ENCODE results near the gene HNRNPR. TPM values are rescaled to one million over a fixed set of nuclear protein-coding genes. Genes with fewer than 3 reads are reported as not detected.
A peak's percentile ranks its signal among the peaks of the same experiment; 100 is the strongest.

HNRNPR gene
- total and polyA plus RNA-seq, 7 donors, result 59.3 to 89.2 (median 65.7) TPM

- Histone ChIP-seq H3K36me3 (no peaks in the 10 kb centered on the region), H3K27ac (peak overlapping the region; percentile 97 to 99 (median 98)), H3K4me1 (peaks cover 0 to 51% (median 45%) of the 10 kb centered on the region in 4 donors), H3K9me3 (no peaks in the 10 kb centered on the region), H3K27me3 (no peaks in the 10 kb centered on the region), H3K4me3 (no peak overlapping the region)
- TF ChIP-seq, protein P1, sequence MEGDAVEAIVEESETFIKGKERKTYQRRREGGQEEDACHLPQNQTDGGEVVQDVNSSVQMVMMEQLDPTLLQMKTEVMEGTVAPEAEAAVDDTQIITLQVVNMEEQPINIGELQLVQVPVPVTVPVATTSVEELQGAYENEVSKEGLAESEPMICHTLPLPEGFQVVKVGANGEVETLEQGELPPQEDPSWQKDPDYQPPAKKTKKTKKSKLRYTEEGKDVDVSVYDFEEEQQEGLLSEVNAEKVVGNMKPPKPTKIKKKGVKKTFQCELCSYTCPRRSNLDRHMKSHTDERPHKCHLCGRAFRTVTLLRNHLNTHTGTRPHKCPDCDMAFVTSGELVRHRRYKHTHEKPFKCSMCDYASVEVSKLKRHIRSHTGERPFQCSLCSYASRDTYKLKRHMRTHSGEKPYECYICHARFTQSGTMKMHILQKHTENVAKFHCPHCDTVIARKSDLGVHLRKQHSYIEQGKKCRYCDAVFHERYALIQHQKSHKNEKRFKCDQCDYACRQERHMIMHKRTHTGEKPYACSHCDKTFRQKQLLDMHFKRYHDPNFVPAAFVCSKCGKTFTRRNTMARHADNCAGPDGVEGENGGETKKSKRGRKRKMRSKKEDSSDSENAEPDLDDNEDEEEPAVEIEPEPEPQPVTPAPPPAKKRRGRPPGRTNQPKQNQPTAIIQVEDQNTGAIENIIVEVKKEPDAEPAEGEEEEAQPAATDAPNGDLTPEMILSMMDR (IDR thresholded peaks at IDR 0.05), result no peak
- TF ChIP-seq POLR2A (IDR thresholded peaks at IDR 0.05) (no peak), POLR2AphosphoS5 (IDR thresholded peaks at IDR 0.05) (no peak), EP300 (IDR thresholded peaks at IDR 0.05) (no peak)
- intact Hi-C loops (cut with DNase I), result no loop called here
- 87 to 89% methylated on average over 13 of the region's 13 CpGs for WGBS, 2 donors
- no peak for DNase-seq
Measured at GRCh38 chr1:23371987-23372880, 28.1 kb upstream of the HNRNPR start.

GRCh38 chr1:23370709-23371584, 26.9 kb upstream of the HNRNPR start:
- TF ChIP-seq EP300 (IDR thresholded peaks at IDR 0.05) (no peak), POLR2AphosphoS5 (IDR thresholded peaks at IDR 0.05) (no peak), POLR2A (IDR thresholded peaks at IDR 0.05) (no peak)
- TF ChIP-seq, protein P1 (IDR thresholded peaks at IDR 0.05), result no peak
- Histone ChIP-seq H3K4me3 (peak overlapping the region in 2 of 4 donors; percentile 81 to 91), H3K27me3 (no peaks in the 10 kb centered on the region), H3K27ac (peak overlapping the region; percentile 97 to 99 (median 98)), H3K9me3 (no peaks in the 10 kb centered on the region), H3K4me1 (peaks cover 0 to 53% (median 44%) of the 10 kb centered on the region in 4 donors), H3K36me3 (peaks cover 0 to 10% (median 2%) of the 10 kb centered on the region in 4 donors)
- DNase-seq, result no peak
- intact Hi-C loops (cut with DNase I), result no loop called here
- WGBS, 2 donors, result 14 to 43% methylated on average over 13 of the region's 13 CpGs

- no peak for DNase-seq
- 53 to 71% methylated on average over 5 of the region's 5 CpGs for WGBS, 2 donors
- TF ChIP-seq, protein P1 (IDR thresholded peaks at IDR 0.05), result no peak
- TF ChIP-seq POLR2A (IDR thresholded peaks at IDR 0.05) (no peak), EP300 (IDR thresholded peaks at IDR 0.05) (no peak), POLR2AphosphoS5 (IDR thresholded peaks at IDR 0.05) (peak in 1 of 4 donors; percentile 13)
- Histone ChIP-seq H3K4me3 (peak overlapping the region; percentile 72 to 91 (median 82)), H3K9me3 (no peaks in the 10 kb centered on the region), H3K36me3 (peaks cover 0 to 16% (median 3%) of the 10 kb centered on the region in 4 donors), H3K27ac (peak overlapping the region; percentile 97 to 99 (median 98)), H3K27me3 (no peaks in the 10 kb centered on the region), H3K4me1 (peaks cover 0 to 53% (median 43%) of the 10 kb centered on the region in 4 donors)
- intact Hi-C loops (cut with DNase I), result no loop called here
Measured at GRCh38 chr1:23370330-23370708, 26.2 kb upstream of the HNRNPR start.

DNA sequence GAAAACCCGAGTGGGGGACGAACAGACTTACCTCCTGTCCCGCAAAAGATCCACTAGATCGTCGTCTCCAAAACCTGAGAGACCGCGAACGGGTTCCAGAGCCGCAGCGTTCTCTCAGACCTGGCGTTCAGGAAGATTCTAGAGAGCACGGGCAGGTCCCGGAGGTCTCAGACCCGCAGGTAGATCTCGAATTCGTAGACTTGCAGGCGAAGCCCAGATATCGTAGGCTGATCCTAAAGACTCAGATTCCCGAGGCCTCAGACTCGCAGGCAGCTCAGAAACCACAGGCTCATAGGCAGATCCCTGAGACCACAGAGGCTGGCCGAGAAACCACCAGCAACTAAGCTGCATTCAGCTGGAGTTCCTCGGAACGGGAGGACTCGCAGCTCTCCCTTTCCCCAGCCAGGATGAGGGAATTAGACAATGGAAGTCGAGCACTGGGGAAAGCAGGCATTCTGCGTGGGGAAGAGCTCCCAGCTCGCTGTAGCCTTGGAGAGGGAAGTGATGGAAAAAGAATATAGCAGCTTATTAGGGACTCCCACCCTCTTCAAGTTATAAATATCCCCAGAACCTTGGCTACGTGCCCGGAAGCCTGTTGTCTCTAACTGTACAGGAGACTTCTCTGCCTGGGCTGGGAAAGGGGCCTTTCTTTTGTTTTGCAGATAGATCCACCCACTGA, 25.4 kb upstream of the HNRNPR start, which contains the start of gene ZNF436:
Gene ZNF436, minus strand, starts transcription at position 502 of the 679 bp plus-strand sequence. CDS start 1,831 bp downstream, outside the sequence.
- Histone ChIP-seq H3K4me1 (peaks cover 0 to 53% (median 43%) of the 10 kb centered on the region in 4 donors), H3K27me3 (no peaks in the 10 kb centered on the region), H3K27ac (peak within 1 kb of the TSS; percentile 97 to 99 (median 98)), H3K4me3 (peak within 1 kb of the TSS; percentile 72 to 91 (median 82)), H3K9me3 (no peaks in the 10 kb centered on the region), H3K36me3 (peaks cover 0 to 23% (median 4%) of the 10 kb centered on the region in 4 donors)
- TF ChIP-seq, protein P1 (IDR thresholded peaks at IDR 0.05), result no peak
- no peak for TF ChIP-seq EP300 (IDR thresholded peaks at IDR 0.05)
- peak; percentile 21 to 76 (median 72) for TF ChIP-seq POLR2AphosphoS5 (IDR thresholded peaks at IDR 0.05)
- peak in 1 of 2 donors; percentile 56 for TF ChIP-seq POLR2A (IDR thresholded peaks at IDR 0.05)
- DNase-seq, result peak; percentile 96
- 1% methylated on average over 29 of the region's 29 CpGs for WGBS, 2 donors
- intact Hi-C loops (cut with DNase I), result loop anchor here (2.0 kb wide), 2 partner anchors 35 to 193 kb away; no protein-coding TSS in a partner anchor

All from sigmoid colon (tissue), 7 donors.